Thyroid gland (tissue), 4 donors: ENCODE data around the gene SRD5A2.

Source experiments
- CTCF ChIP-seq, 6 experiments: fragments of 200-600 bp in 3 of 6; fragments of 450-650 bp in 3 of 6; sonication (generic) in 3 of 6; IDR thresholded peaks; one replicate each; pipeline ENCODE4 v1.5.1; 2016 to 2019; ENCODE audit warnings: antibody characterized with exemption in 6 of 6, mild to moderate bottlenecking in 2 of 6, inconsistent platforms in 1 of 6, moderate library complexity in 1 of 6
- POLR2A ChIP-seq, 2 donors: fragments of 450-650 bp; IDR thresholded peaks; one replicate each; pipeline ENCODE4 v1.6.1; 2017; ENCODE audit warnings: antibody characterized with exemption in 2 of 2, mild to moderate bottlenecking in 2 of 2, moderate library complexity in 1 of 2

DNA sequence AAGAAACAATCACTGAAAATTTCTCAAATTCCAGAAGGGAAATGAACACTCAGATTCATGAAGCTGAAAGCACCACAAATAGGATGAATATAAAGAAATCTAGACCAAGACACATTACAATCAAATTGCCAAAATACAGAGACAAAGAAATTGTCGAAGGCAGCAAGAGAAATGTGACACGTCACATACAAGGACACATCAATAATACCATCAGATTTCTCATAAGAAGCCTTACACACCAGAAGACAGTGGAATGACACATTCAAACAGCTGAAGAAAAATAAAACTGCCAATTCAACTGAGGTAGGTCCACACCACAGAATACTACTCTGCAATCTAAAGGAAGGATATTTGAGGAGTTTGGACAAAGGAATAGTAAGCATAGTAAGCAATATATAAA, 27.4 kb downstream of the SRD5A2 start:
- no peak for TF ChIP-seq CTCF (IDR thresholded peaks at IDR 0.05)
- TF ChIP-seq POLR2A (IDR thresholded peaks at IDR 0.05): no peak
